GM23338 (cell line): Measurements from ENCODE around the gene AGPAT3.

Experiments
- CREB1 ChIP-seq: fragments of 250-450 bp; sonication (Bioruptor Pico); IDR thresholded peaks from 2 replicates; pipeline ENCODE4 v1.5.0; 2020; ENCODE audit warnings: low read depth, mild to moderate bottlenecking, moderate library complexity
- CTCF ChIP-seq, 2 experiments: fragments of 200-600 bp in 1 of 2; sonication (generic) in 1 of 2; conservative IDR thresholded peaks; 2 replicates each; pipeline versions ENCODE4 v1.5.1 to v1.6.1; 2016 to 2017; ENCODE audit warnings: antibody characterized with exemption in 2 of 2, low read depth in 2 of 2, mild to moderate bottlenecking in 2 of 2, moderate library complexity in 1 of 2
- EZH2 ChIP-seq: fragments of 200-600 bp; sonication (generic); IDR thresholded peaks from one replicate; pipeline ENCODE4 v1.8.0; 2017; ENCODE audit warnings: antibody characterized with exemption, mild to moderate bottlenecking, low read depth; ENCODE audit not compliant: unreplicated experiment
- EZH2phosphoT487 ChIP-seq: fragments of 200-600 bp; sonication (generic); IDR thresholded peaks from one replicate; pipeline ENCODE4 v1.8.1; 2018; ENCODE audit warnings: antibody characterized with exemption; ENCODE audit not compliant: unreplicated experiment

GRCh38 chr21:43847301-43847700 is 17.7 kb upstream of the AGPAT3 start:
- no peak for TF ChIP-seq CTCF (conservative IDR thresholded peaks at IDR 0.05; ENCODE audit: low read depth in 2 of 2)
- no peak for TF ChIP-seq EZH2
- TF ChIP-seq CREB1 (CRISPR knock-in tag) = no peak
- TF ChIP-seq EZH2phosphoT487 = no peak
